ENCODE data around the gene HRH3. TPM values are rescaled to one million over a fixed set of nuclear protein-coding genes. Genes with fewer than 3 reads are reported as not detected.

Gene HRH3
- total RNA-seq, 4 donors from 2014 or later = not detected

DNA sequence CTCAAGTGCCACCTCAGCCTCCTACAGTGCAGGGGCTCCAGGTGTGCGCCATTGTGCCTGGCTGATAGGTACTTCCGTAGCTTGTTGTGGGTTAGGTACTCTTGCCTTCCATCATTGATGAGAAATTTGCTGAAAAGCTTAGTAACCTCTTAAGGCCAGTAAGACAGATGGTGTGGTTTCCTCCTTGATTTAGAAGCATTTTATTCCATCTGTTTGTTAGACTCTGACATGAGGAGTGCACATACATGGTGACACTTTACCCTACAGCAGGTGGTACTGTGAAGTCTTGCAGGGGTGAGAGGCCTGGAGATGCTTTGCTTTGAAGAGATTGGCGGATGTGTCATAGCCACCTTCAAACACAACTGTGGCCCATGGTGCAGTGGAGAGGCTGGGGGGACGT lies 52.0 kb downstream of the HRH3 start:
- no peak for DNase-seq
- WGBS, 2 donors = 85 to 100% methylated on average over 2 to 4 of the region's 4 CpGs
- Histone ChIP-seq H3K9me3 (no peaks in the 10 kb centered on the region), H3K4me1 (no peaks in the 10 kb centered on the region), H3K27me3 (no peaks in the 10 kb centered on the region), H3K4me3 (no peak overlapping the region), H3K27ac (no peak overlapping the region), H3K36me3 (peaks cover 14 to 88% (median 41%) of the 10 kb centered on the region in 3 donors)
- TF ChIP-seq, protein P1, sequence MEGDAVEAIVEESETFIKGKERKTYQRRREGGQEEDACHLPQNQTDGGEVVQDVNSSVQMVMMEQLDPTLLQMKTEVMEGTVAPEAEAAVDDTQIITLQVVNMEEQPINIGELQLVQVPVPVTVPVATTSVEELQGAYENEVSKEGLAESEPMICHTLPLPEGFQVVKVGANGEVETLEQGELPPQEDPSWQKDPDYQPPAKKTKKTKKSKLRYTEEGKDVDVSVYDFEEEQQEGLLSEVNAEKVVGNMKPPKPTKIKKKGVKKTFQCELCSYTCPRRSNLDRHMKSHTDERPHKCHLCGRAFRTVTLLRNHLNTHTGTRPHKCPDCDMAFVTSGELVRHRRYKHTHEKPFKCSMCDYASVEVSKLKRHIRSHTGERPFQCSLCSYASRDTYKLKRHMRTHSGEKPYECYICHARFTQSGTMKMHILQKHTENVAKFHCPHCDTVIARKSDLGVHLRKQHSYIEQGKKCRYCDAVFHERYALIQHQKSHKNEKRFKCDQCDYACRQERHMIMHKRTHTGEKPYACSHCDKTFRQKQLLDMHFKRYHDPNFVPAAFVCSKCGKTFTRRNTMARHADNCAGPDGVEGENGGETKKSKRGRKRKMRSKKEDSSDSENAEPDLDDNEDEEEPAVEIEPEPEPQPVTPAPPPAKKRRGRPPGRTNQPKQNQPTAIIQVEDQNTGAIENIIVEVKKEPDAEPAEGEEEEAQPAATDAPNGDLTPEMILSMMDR (IDR thresholded peaks at IDR 0.05) = no peak
- no peak for TF ChIP-seq POLR2A (IDR thresholded peaks at IDR 0.05)
- intact Hi-C loops (cut with DNase I) = no loop called here

GRCh38 chr20:62167474-62167873 lies 52.6 kb downstream of the HRH3 start:
- Histone ChIP-seq H3K27me3 (no peaks in the 10 kb centered on the region), H3K4me3 (no peak overlapping the region), H3K4me1 (no peaks in the 10 kb centered on the region), H3K27ac (no peak overlapping the region), H3K9me3 (no peaks in the 10 kb centered on the region), H3K36me3 (peaks cover 20 to 88% (median 47%) of the 10 kb centered on the region in 3 donors)
- no peak for TF ChIP-seq POLR2A (IDR thresholded peaks at IDR 0.05)
- TF ChIP-seq, protein P1 (IDR thresholded peaks at IDR 0.05) = no peak
- intact Hi-C loops (cut with DNase I) = no loop called here
- 69 to 78% methylated on average over 3 to 4 of the region's 6 CpGs for WGBS, 2 donors
- DNase-seq = no peak

- Histone ChIP-seq H3K4me1 (peaks cover 0 to 10% (median 6%) of the 10 kb centered on the region in 3 donors), H3K36me3 (peaks cover 20 to 100% (median 49%) of the 10 kb centered on the region in 3 donors), H3K27me3 (no peaks in the 10 kb centered on the region), H3K4me3 (no peak overlapping the region), H3K9me3 (no peaks in the 10 kb centered on the region), H3K27ac (no peak overlapping the region)
- intact Hi-C loops (cut with DNase I) = no loop called here
- 83 to 87% methylated on average over 4 to 7 of the region's 25 CpGs for WGBS, 2 donors
- TF ChIP-seq, protein P1 (IDR thresholded peaks at IDR 0.05) = no peak
- TF ChIP-seq POLR2A (IDR thresholded peaks at IDR 0.05) = no peak
- no peak for DNase-seq
Measured at GRCh38 chr20:62165762-62166399, 54.2 kb downstream of the HRH3 start.

Other genes starting within 250 kb of the HRH3 start
- gene TAF4, start 154.4 kb downstream of the HRH3 start, total RNA-seq = 10 to 100 TPM in 3 of 4 donors, 1 to 10 TPM in 1; 4.9 to 16.5 (median 14.4) TPM
- 10 to 100 TPM; 18.1 to 30.5 (median 21.7) TPM for gene LSM14B, start 97.8 kb downstream of the HRH3 start, total RNA-seq
- 100 to 1,000 TPM; 230 to 373 (median 297) TPM for gene PSMA7, start 76.9 kb downstream of the HRH3 start, total RNA-seq
- 10 to 100 TPM in 3 of 4 donors, 1 to 10 TPM in 1; 7.8 to 24.5 (median 15.0) TPM for gene SS18L1, start 76.5 kb downstream of the HRH3 start, total RNA-seq
- gene MTG2, start 37.2 kb downstream of the HRH3 start, total RNA-seq = 10 to 100 TPM; 17.4 to 25.5 (median 21.7) TPM
- 10 to 100 TPM; 48.4 to 65.1 (median 55.8) TPM for gene OSBPL2, start 18.2 kb upstream of the HRH3 start, total RNA-seq
- 100 to 1,000 TPM; 126 to 173 (median 133) TPM for gene ADRM1, start 82.7 kb upstream of the HRH3 start, total RNA-seq
- 100 to 1,000 TPM in 2 of 4 donors, 10 to 100 TPM in 2; 60.4 to 127 (median 98.9) TPM for gene LAMA5, start 147.0 kb upstream of the HRH3 start, total RNA-seq
- gene RPS21, start 166.8 kb upstream of the HRH3 start, total RNA-seq = 1,000 to 10,000 TPM in 3 of 4 donors, 100 to 1,000 TPM in 1; 819 to 3,701 (median 3,102) TPM
- 1 to 10 TPM; 2.0 to 3.8 (median 2.2) TPM for gene CABLES2, start 187.0 kb upstream of the HRH3 start, total RNA-seq
- 1 to 10 TPM; 1.1 to 6.2 (median 4.0) TPM for gene RBBP8NL, start 207.3 kb upstream of the HRH3 start, total RNA-seq

Measured in esophagus squamous epithelium (tissue), 5 donors.